Measurements from ENCODE around the gene FGF8. TPM values are rescaled to one million over a fixed set of nuclear protein-coding genes. Genes with fewer than 3 reads are reported as not detected.
A peak's percentile ranks its signal among the peaks of the same experiment; 100 is the strongest.

Gene FGF8
- total and polyA plus RNA-seq, 2 donors (not counting 1 experiment from before 2014, with no cell fraction given) = not detected

- H3K27ac ChIP-seq (ENCODE audit: insufficient read depth, low read length) = no peak overlapping the region
- no peak overlapping the region for H3K4me3 ChIP-seq (replicated peaks in 1 of 4; ENCODE audit: control extremely low read depth in 1 of 4, insufficient read depth in 1 of 4, low read depth in 3 of 4, low read length in 4 of 4)
- no peaks in the 10 kb centered on the region for H4K20me1 ChIP-seq (ENCODE audit: control insufficient read depth, extremely low read depth, insufficient read depth, low read length)
- no peak overlapping the region for H3K9ac ChIP-seq (ENCODE audit: insufficient read depth, low read length)
- DNase-seq (ENCODE audit: low read depth in 2 of 2) = no peak
- H2AFZ ChIP-seq (ENCODE audit: low read length) = no peak overlapping the region
- H3K4me1 ChIP-seq (ENCODE audit: control insufficient read depth, extremely low read depth, insufficient read depth, low read length) = peaks cover 2% of the 10 kb centered on the region
- no peak for TF ChIP-seq CTCF (conservative IDR thresholded peaks at IDR 0.05 in 1 of 2, IDR thresholded peaks at IDR 0.05 in 1 of 2; ENCODE audit: low read depth in 1 of 2, low read length in 2 of 2)
- no peak for TF ChIP-seq EZH2 (IDR thresholded peaks at IDR 0.05; ENCODE audit: low read length, missing control alignments)
- peaks cover 9% of the 10 kb centered on the region for H3K79me2 ChIP-seq (ENCODE audit: control insufficient read depth, insufficient read depth, low read length)
- H3K27me3 ChIP-seq (ENCODE audit: control insufficient read depth, insufficient read depth, low read length) = no peaks in the 10 kb centered on the region
- H3K36me3 ChIP-seq (ENCODE audit: control insufficient read depth, insufficient read depth, low read length) = peaks cover 3% of the 10 kb centered on the region
- H3K4me2 ChIP-seq (ENCODE audit: extremely low read depth, insufficient read depth, low read length) = no peak overlapping the region
- no peaks in the 10 kb centered on the region for H3K9me3 ChIP-seq (ENCODE audit: control insufficient read depth, insufficient read depth, low read depth, low read length)
Measured at GRCh38 chr10:101785801-101786200, 9.9 kb upstream of the FGF8 start.

- TF ChIP-seq EZH2 (IDR thresholded peaks at IDR 0.05; ENCODE audit: low read length, missing control alignments) (no peak), CTCF (conservative IDR thresholded peaks at IDR 0.05 in 1 of 2, IDR thresholded peaks at IDR 0.05 in 1 of 2; ENCODE audit: low read depth in 1 of 2, low read length in 2 of 2) (no peak)
- Histone ChIP-seq H2AFZ (ENCODE audit: low read length) (no peak overlapping the region), H3K36me3 (ENCODE audit: control insufficient read depth, insufficient read depth, low read length) (peaks cover 3% of the 10 kb centered on the region), H3K4me2 (ENCODE audit: extremely low read depth, insufficient read depth, low read length) (no peak overlapping the region), H3K27me3 (ENCODE audit: control insufficient read depth, insufficient read depth, low read length) (no peaks in the 10 kb centered on the region), H3K4me1 (ENCODE audit: control insufficient read depth, extremely low read depth, insufficient read depth, low read length) (peaks cover 7% of the 10 kb centered on the region), H3K4me3 (replicated peaks in 1 of 4; ENCODE audit: control extremely low read depth in 1 of 4, insufficient read depth in 1 of 4, low read depth in 3 of 4, low read length in 4 of 4) (no peak overlapping the region), H3K79me2 (ENCODE audit: control insufficient read depth, insufficient read depth, low read length) (peaks cover 9% of the 10 kb centered on the region), H3K9ac (ENCODE audit: insufficient read depth, low read length) (no peak overlapping the region), H3K9me3 (ENCODE audit: control insufficient read depth, insufficient read depth, low read depth, low read length) (no peaks in the 10 kb centered on the region), H4K20me1 (ENCODE audit: control insufficient read depth, extremely low read depth, insufficient read depth, low read length) (no peaks in the 10 kb centered on the region), H3K27ac (ENCODE audit: insufficient read depth, low read length) (no peak overlapping the region)
- no peak for DNase-seq (ENCODE audit: low read depth in 2 of 2)
Measured at GRCh38 chr10:101784558-101784957, 8.6 kb upstream of the FGF8 start.

- Histone ChIP-seq H3K9me3 (ENCODE audit: control insufficient read depth, insufficient read depth, low read depth, low read length) (no peaks in the 10 kb centered on the region), H3K4me2 (ENCODE audit: extremely low read depth, insufficient read depth, low read length) (peak overlapping the region; percentile 91), H2AFZ (ENCODE audit: low read length) (peak overlapping the region; percentile 48), H4K20me1 (ENCODE audit: control insufficient read depth, extremely low read depth, insufficient read depth, low read length) (no peaks in the 10 kb centered on the region), H3K79me2 (ENCODE audit: control insufficient read depth, insufficient read depth, low read length) (peaks cover 9% of the 10 kb centered on the region), H3K27ac (ENCODE audit: insufficient read depth, low read length) (peak overlapping the region; percentile 84), H3K4me1 (ENCODE audit: control insufficient read depth, extremely low read depth, insufficient read depth, low read length) (peaks cover 7% of the 10 kb centered on the region), H3K9ac (ENCODE audit: insufficient read depth, low read length) (peak overlapping the region; percentile 68), H3K36me3 (ENCODE audit: control insufficient read depth, insufficient read depth, low read length) (peaks cover 2% of the 10 kb centered on the region), H3K27me3 (ENCODE audit: control insufficient read depth, insufficient read depth, low read length) (no peaks in the 10 kb centered on the region), H3K4me3 (replicated peaks in 1 of 4; ENCODE audit: control extremely low read depth in 1 of 4, insufficient read depth in 1 of 4, low read depth in 3 of 4, low read length in 4 of 4) (peak overlapping the region; percentile 75 to 90 (median 83))
- TF ChIP-seq CTCF (conservative IDR thresholded peaks at IDR 0.05 in 1 of 2, IDR thresholded peaks at IDR 0.05 in 1 of 2; ENCODE audit: low read depth in 1 of 2, low read length in 2 of 2) (no peak), EZH2 (IDR thresholded peaks at IDR 0.05; ENCODE audit: low read length, missing control alignments) (no peak)
- DNase-seq (ENCODE audit: low read depth in 2 of 2) = peak in 1 of 2 donors; percentile 19
Measured at GRCh38 chr10:101783736-101784118, 7.8 kb upstream of the FGF8 start.

Data from fibroblast of lung (primary cell).